Suprapubic skin (tissue), 4 donors: ENCODE data around the gene TJAP1. TPM values are rescaled to one million over a fixed set of nuclear protein-coding genes. Genes with fewer than 3 reads are reported as not detected.

Source experiments
- DNase-seq, 2 donors: peaks; one replicate each; pipeline ENCODE4 v3.0.0-alpha.2; 2019; ENCODE audit warnings: low spot score in 2 of 2
- H3K27ac ChIP-seq: fragments of 200-600 bp; sonication (generic); one replicate; pipeline ENCODE4 v1.5.1; 2019
- H3K27me3 ChIP-seq: fragments of 200-600 bp; sonication (generic); one replicate; pipeline ENCODE4 v1.5.1; 2019
- H3K36me3 ChIP-seq: fragments of 200-600 bp; sonication (generic); one replicate; pipeline ENCODE4 v1.5.1; 2019
- H3K4me1 ChIP-seq: fragments of 200-600 bp; sonication (generic); one replicate; pipeline ENCODE4 v1.5.1; 2019
- H3K4me3 ChIP-seq: fragments of 200-600 bp; sonication (generic); one replicate; pipeline ENCODE4 v1.5.1; 2019; ENCODE audit warnings: mild to moderate bottlenecking
- H3K9me3 ChIP-seq: fragments of 200-600 bp; sonication (generic); one replicate; pipeline ENCODE4 v1.5.1; 2019
- CTCF ChIP-seq, 2 donors: fragments of 200-600 bp in 1 of 2; fragments of 450-650 bp in 1 of 2; sonication (generic) in 1 of 2; IDR thresholded peaks; one replicate each; pipeline ENCODE4 v1.5.1; 2016 to 2019; ENCODE audit warnings: antibody characterized with exemption in 2 of 2, mild to moderate bottlenecking in 1 of 2, moderate library complexity in 1 of 2
- EP300 ChIP-seq: sonication (generic); formaldehyde crosslinking; IDR thresholded peaks from one replicate; pipeline ENCODE4 v1.6.1; 2017; ENCODE audit warnings: antibody characterized with exemption
- POLR2A ChIP-seq, 2 donors: fragments of 450-650 bp; IDR thresholded peaks; one replicate each; pipeline ENCODE4 v1.6.1; 2017; ENCODE audit warnings: antibody characterized with exemption in 2 of 2, mild to moderate bottlenecking in 2 of 2, moderate library complexity in 2 of 2
- POLR2AphosphoS5 ChIP-seq, 3 donors: sonication (generic); formaldehyde crosslinking; IDR thresholded peaks; one replicate each; pipeline ENCODE4 v1.6.1; 2017; ENCODE audit warnings: antibody characterized with exemption in 3 of 3
- WGBS: methylation state at CpG from one replicate; pipeline ENCODE4 v1.1.5; 2018; 5-methylcytosine and 5-hydroxymethylcytosine counted together
- total RNA-seq, 4 donors: library from RNA; depleted of rRNA; stranded (reverse); fragments of >200 nt; gene quantifications; one replicate each; pipeline ENCODE4 v1.1.0, GENCODE V29; 2016

TJAP1 gene
- total RNA-seq, 4 donors from 2014 or later, result 17.8 to 32.4 (median 30.6) TPM

GRCh38 chr6:43478008-43478372 lies 620 bp downstream of the TJAP1 start:
- Histone ChIP-seq H3K27ac (peak overlapping the region; percentile 75), H3K36me3 (no peaks in the 10 kb centered on the region), H3K9me3 (no peaks in the 10 kb centered on the region), H3K4me3 (peak overlapping the region; percentile 66), H3K27me3 (no peaks in the 10 kb centered on the region), H3K4me1 (peaks cover 46% of the 10 kb centered on the region)
- 16% methylated on average over 3 of the region's 3 CpGs for WGBS
- no peak for DNase-seq
- TF ChIP-seq POLR2AphosphoS5 (IDR thresholded peaks at IDR 0.05) (no peak), POLR2A (IDR thresholded peaks at IDR 0.05) (no peak), CTCF (IDR thresholded peaks at IDR 0.05) (no peak), EP300 (no peak)

GRCh38 chr6:43481075-43481474 lies 3.7 kb downstream of the TJAP1 start:
- Histone ChIP-seq H3K36me3 (no peaks in the 10 kb centered on the region), H3K27me3 (no peaks in the 10 kb centered on the region), H3K9me3 (no peaks in the 10 kb centered on the region), H3K4me1 (peaks cover 46% of the 10 kb centered on the region), H3K27ac (no peak overlapping the region), H3K4me3 (no peak overlapping the region)
- WGBS, result 63% methylated on average over 2 of the region's 2 CpGs
- TF ChIP-seq POLR2A (IDR thresholded peaks at IDR 0.05) (no peak), EP300 (no peak)
- DNase-seq, result no peak

GRCh38 chr6:43481591-43482236 lies 4.3 kb downstream of the TJAP1 start:
- H3K36me3 ChIP-seq, result no peaks in the 10 kb centered on the region
- 50% methylated on average over 11 of the region's 11 CpGs for WGBS
- DNase-seq, result no peak
- no peaks in the 10 kb centered on the region for H3K9me3 ChIP-seq
- no peaks in the 10 kb centered on the region for H3K27me3 ChIP-seq
- no peak overlapping the region for H3K27ac ChIP-seq
- no peak overlapping the region for H3K4me3 ChIP-seq
- no peak for TF ChIP-seq CTCF (IDR thresholded peaks at IDR 0.05)
- no peak for TF ChIP-seq POLR2AphosphoS5 (IDR thresholded peaks at IDR 0.05)
- TF ChIP-seq EP300, result no peak
- no peak for TF ChIP-seq POLR2A (IDR thresholded peaks at IDR 0.05)
- peaks cover 45% of the 10 kb centered on the region for H3K4me1 ChIP-seq

- Histone ChIP-seq H3K27me3 (no peaks in the 10 kb centered on the region), H3K27ac (no peak overlapping the region), H3K9me3 (no peaks in the 10 kb centered on the region), H3K4me3 (no peak overlapping the region), H3K36me3 (no peaks in the 10 kb centered on the region), H3K4me1 (peaks cover 45% of the 10 kb centered on the region)
- no peak for DNase-seq
- 74% methylated on average over 3 of the region's 4 CpGs for WGBS
- TF ChIP-seq EP300 (no peak), POLR2AphosphoS5 (IDR thresholded peaks at IDR 0.05) (no peak), POLR2A (IDR thresholded peaks at IDR 0.05) (no peak), CTCF (IDR thresholded peaks at IDR 0.05) (no peak)
Measured at GRCh38 chr6:43488667-43489276, 11.4 kb downstream of the TJAP1 start.

- DNase-seq, result no peak
- no peak for TF ChIP-seq EP300
- no peak for TF ChIP-seq POLR2AphosphoS5 (IDR thresholded peaks at IDR 0.05)
- TF ChIP-seq CTCF (IDR thresholded peaks at IDR 0.05), result no peak
- no peak for TF ChIP-seq POLR2A (IDR thresholded peaks at IDR 0.05)
- Histone ChIP-seq H3K27ac (no peak overlapping the region), H3K9me3 (no peaks in the 10 kb centered on the region), H3K4me1 (peaks cover 50% of the 10 kb centered on the region), H3K27me3 (no peaks in the 10 kb centered on the region), H3K4me3 (no peak overlapping the region), H3K36me3 (no peaks in the 10 kb centered on the region)
- 56% methylated on average over 6 of the region's 12 CpGs for WGBS
Measured at GRCh38 chr6:43489277-43490072, 12.1 kb downstream of the TJAP1 start.
